CD14-positive monocyte (primary cell): ENCODE results near the gene KAT2B. TPM values are rescaled to one million over a fixed set of nuclear protein-coding genes. Genes with fewer than 3 reads are reported as not detected.

Experiments
- DNase-seq, 3 donors: peaks; one replicate each; pipeline ENCODE4 v3.0.0-alpha.2; 2011 to 2022
- H2AFZ ChIP-seq: 2 replicates; pipeline ENCODE4 v1.6.0; 2012; ENCODE audit warnings: mild to moderate bottlenecking, low read depth, low read length, inconsistent platforms; ENCODE audit not compliant: insufficient read depth, poor library complexity, severe bottlenecking
- H3K27ac ChIP-seq, 2 donors: 1 replicate in 1 of 2; 2 replicates in 1 of 2; pipeline ENCODE4 v1.5.1; 2012 to 2013; ENCODE audit warnings: low read length in 2 of 2, control low read depth in 1 of 2, inconsistent platforms in 1 of 2, low read depth in 1 of 2, mild to moderate bottlenecking in 1 of 2
- H3K27me3 ChIP-seq, 2 donors: one replicate each; pipeline versions ENCODE4 v1.6.0 to v1.6.1; 2011 to 2013; ENCODE audit warnings: low read length in 2 of 2; ENCODE audit not compliant: control insufficient read depth in 2 of 2, insufficient read depth in 2 of 2
- H3K36me3 ChIP-seq, 2 donors: replicated peaks in 1 of 2; 1 replicate in 1 of 2; 2 replicates in 1 of 2; pipeline versions ENCODE4 v1.5.1 to v1.6.1; 2012 to 2013; ENCODE audit warnings: low read length in 2 of 2, control low read depth in 1 of 2, inconsistent platforms in 1 of 2, mild to moderate bottlenecking in 1 of 2; ENCODE audit not compliant: insufficient read depth in 2 of 2, control insufficient read depth in 1 of 2
- H3K4me1 ChIP-seq, 2 donors: 1 replicate in 1 of 2; 2 replicates in 1 of 2; pipeline versions ENCODE4 v1.5.1 to v1.6.1; 2012 to 2013; ENCODE audit warnings: low read length in 2 of 2, control low read depth in 1 of 2, inconsistent platforms in 1 of 2, mild to moderate bottlenecking in 1 of 2, moderate library complexity in 1 of 2; ENCODE audit not compliant: insufficient read depth in 2 of 2, control insufficient read depth in 1 of 2
- H3K4me2 ChIP-seq: replicated peaks from 2 replicates; pipeline ENCODE3; 2012; ENCODE audit warnings: low read length, moderate library complexity, mild to moderate bottlenecking; ENCODE audit not compliant: poor library complexity, severe bottlenecking; ENCODE audit errors: extremely low read depth
- H3K4me3 ChIP-seq, 3 experiments: fragments of 200-600 bp in 1 of 3; sonication (generic) in 1 of 3; replicated peaks in 1 of 3; 1 replicate in 2 of 3; 2 replicates in 1 of 3; pipeline ENCODE4 v1.5.1; 2011 to 2013; ENCODE audit warnings: low read length in 3 of 3, mild to moderate bottlenecking in 3 of 3, control low read depth in 2 of 3, low read depth in 2 of 3, inconsistent platforms in 1 of 3, moderate library complexity in 1 of 3
- H3K79me2 ChIP-seq: 2 replicates; pipeline ENCODE4 v1.6.0; 2012; ENCODE audit warnings: mild to moderate bottlenecking, control low read depth, inconsistent platforms, low read length, moderate library complexity; ENCODE audit not compliant: insufficient read depth
- H3K9ac ChIP-seq: 2 replicates; pipeline ENCODE4 v1.6.0; 2017; ENCODE audit warnings: low read length, mild to moderate bottlenecking; ENCODE audit not compliant: insufficient read depth, poor library complexity, severe bottlenecking
- H3K9me3 ChIP-seq, 2 donors: replicated peaks in 1 of 2; 1 replicate in 1 of 2; 2 replicates in 1 of 2; pipeline versions ENCODE4 v1.5.1 to v1.6.1; 2012 to 2013; ENCODE audit warnings: low read length in 2 of 2, control low read depth in 1 of 2; ENCODE audit not compliant: control insufficient read depth in 1 of 2, insufficient read depth in 1 of 2
- H4K20me1 ChIP-seq: 2 replicates; pipeline ENCODE4 v1.6.0; 2012; ENCODE audit warnings: mild to moderate bottlenecking, low read length, control low read depth, moderate library complexity; ENCODE audit not compliant: insufficient read depth
- H3K27ac Mint-ChIP-seq, 7 donors: one replicate each; pipeline ENCODE4 v1.8.0; 2020; ENCODE audit warnings: mild to moderate bottlenecking in 7 of 7, mixed read lengths in 7 of 7, moderate library complexity in 6 of 7, inconsistent platforms in 2 of 7
- H3K27me3 Mint-ChIP-seq, 3 donors: one replicate each; pipeline ENCODE4 v1.8.0; 2021 to 2022; ENCODE audit warnings: low read depth in 3 of 3, mild to moderate bottlenecking in 3 of 3, mixed read lengths in 3 of 3, moderate library complexity in 3 of 3, inconsistent platforms in 1 of 3
- H3K36me3 Mint-ChIP-seq, 2 donors: one replicate each; pipeline ENCODE4 v1.8.0; 2020; ENCODE audit warnings: mixed read lengths in 2 of 2, inconsistent platforms in 1 of 2, mild to moderate bottlenecking in 1 of 2
- H3K4me1 Mint-ChIP-seq: one replicate; pipeline ENCODE4 v1.8.0; 2020; ENCODE audit warnings: mild to moderate bottlenecking, mixed read lengths
- H3K4me3 Mint-ChIP-seq, 2 donors: one replicate each; pipeline ENCODE4 v1.8.0; 2020; ENCODE audit warnings: mild to moderate bottlenecking in 2 of 2, mixed read lengths in 2 of 2, moderate library complexity in 1 of 2
- H3K9me3 Mint-ChIP-seq, 7 donors: one replicate each; pipeline ENCODE4 v1.8.0; 2020 to 2022; ENCODE audit warnings: mixed read lengths in 7 of 7, mild to moderate bottlenecking in 6 of 7, moderate library complexity in 6 of 7, inconsistent platforms in 2 of 7
- CTCF ChIP-seq: fragments of 200-600 bp; IDR thresholded peaks from one replicate; pipeline ENCODE4 v1.8.0; 2022; ENCODE audit warnings: antibody characterized with exemption, mild to moderate bottlenecking
- WGBS: methylation state at CpG from one replicate; pipeline ENCODE4 v1.1.5; 2013; ENCODE audit warnings: missing lambda C conversion rate; ENCODE audit not compliant: insufficient coverage; 5-methylcytosine and 5-hydroxymethylcytosine counted together
- intact Hi-C, 2 donors: fragments of 100-400 bp; cut with micrococcal nuclease; formaldehyde crosslinking; loops; one replicate each; pipeline versions ENCODE4 v1.15.0 to v1.15.1; 2023
- polyA plus RNA-seq, 3 donors: library from polyadenylated mRNA; depleted of rRNA in 1 of 3; unstranded in 2 of 3; stranded (reverse) in 1 of 3; fragments of 300-500 nt in 2 of 3; fragments of >200 nt in 1 of 3; fragmentation: Illumina TruSeq in 2 of 3; gene quantifications; 1 replicate in 2 of 3; 2 replicates in 1 of 3; pipeline ENCODE4 v1.2.3, GENCODE V29; 2012 to 2021

KAT2B gene
- polyA plus RNA-seq, 3 donors = 2.7 to 14.6 (median 3.5) TPM

- no peak overlapping the region for H3K4me2 ChIP-seq
- no peaks in the 10 kb centered on the region for H3K27me3 Mint-ChIP-seq
- H3K79me2 ChIP-seq = no peaks in the 10 kb centered on the region
- no peaks in the 10 kb centered on the region for H3K4me1 ChIP-seq
- no peak for DNase-seq
- intact Hi-C loops = no loop called here
- TF ChIP-seq CTCF = no peak
- H3K9ac ChIP-seq = no peak overlapping the region
- no peak overlapping the region for H3K27ac Mint-ChIP-seq
- no peaks in the 10 kb centered on the region for H3K9me3 ChIP-seq
- H3K4me1 Mint-ChIP-seq = no peaks in the 10 kb centered on the region
- peaks cover 54 to 57% of the 10 kb centered on the region in 2 donors for H3K36me3 Mint-ChIP-seq
- no peak overlapping the region for H3K27ac ChIP-seq
- no peak overlapping the region for H3K4me3 Mint-ChIP-seq
- H4K20me1 ChIP-seq = no peaks in the 10 kb centered on the region
- no peak overlapping the region for H2AFZ ChIP-seq
- H3K9me3 Mint-ChIP-seq = no peaks in the 10 kb centered on the region
- H3K4me3 ChIP-seq = no peak overlapping the region
- 86% methylated on average over 2 of the region's 5 CpGs for WGBS
- no peaks in the 10 kb centered on the region for H3K27me3 ChIP-seq
- H3K36me3 ChIP-seq = peaks cover 30 to 53% of the 10 kb centered on the region in 2 donors
Observed at GRCh38 chr3:20110826-20111225, 70.6 kb downstream of the KAT2B start.

DNA sequence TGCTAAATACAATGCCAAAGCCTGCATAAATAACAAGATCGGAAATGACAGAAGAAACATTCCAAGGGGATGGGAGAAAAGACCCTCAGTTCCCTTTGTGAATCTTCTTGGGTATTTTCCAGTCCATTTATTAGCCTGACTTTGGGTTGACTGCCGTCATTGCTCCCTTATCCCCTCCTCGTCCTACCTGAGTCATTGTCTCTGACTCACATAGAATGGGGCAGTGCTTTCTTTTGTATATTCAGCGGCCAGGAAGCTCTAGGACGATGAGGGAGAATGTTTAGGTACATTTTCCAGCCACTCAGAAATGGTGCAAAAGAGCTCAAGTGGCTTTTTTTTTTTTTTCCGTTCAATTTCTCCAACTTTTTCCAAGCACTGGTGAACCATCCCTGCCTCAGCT is 71.6 kb downstream of the KAT2B start:
- no peak overlapping the region for H3K4me3 ChIP-seq
- Mint-ChIP-seq H3K27me3 (no peaks in the 10 kb centered on the region), H3K36me3 (peaks cover 61 to 66% of the 10 kb centered on the region in 2 donors), H3K4me3 (no peak overlapping the region), H3K9me3 (no peaks in the 10 kb centered on the region), H3K27ac (no peak overlapping the region), H3K4me1 (no peaks in the 10 kb centered on the region)
- no peak for DNase-seq
- no peak overlapping the region for H3K27ac ChIP-seq
- no peaks in the 10 kb centered on the region for H3K27me3 ChIP-seq
- H3K9me3 ChIP-seq = no peaks in the 10 kb centered on the region
- no peak overlapping the region for H3K4me2 ChIP-seq
- H3K36me3 ChIP-seq = peaks cover 40 to 63% of the 10 kb centered on the region in 2 donors
- 100% methylated on average over 1 of the region's 6 CpGs for WGBS
- intact Hi-C loops = no loop called here
- no peak overlapping the region for H2AFZ ChIP-seq
- H3K79me2 ChIP-seq = no peaks in the 10 kb centered on the region
- no peak for TF ChIP-seq CTCF
- H3K9ac ChIP-seq = no peak overlapping the region
- no peaks in the 10 kb centered on the region for H4K20me1 ChIP-seq
- no peaks in the 10 kb centered on the region for H3K4me1 ChIP-seq
